HG03139 (cell line): ENCODE measurements around the gene SDS.

Source experiments
- ATAC-seq: cut with Tn5 transposase; IDR thresholded peaks from one replicate; pipeline ENCODE4 v1.9.1; 2021; ENCODE audit not compliant: unreplicated experiment

Gene SDS, protein sequence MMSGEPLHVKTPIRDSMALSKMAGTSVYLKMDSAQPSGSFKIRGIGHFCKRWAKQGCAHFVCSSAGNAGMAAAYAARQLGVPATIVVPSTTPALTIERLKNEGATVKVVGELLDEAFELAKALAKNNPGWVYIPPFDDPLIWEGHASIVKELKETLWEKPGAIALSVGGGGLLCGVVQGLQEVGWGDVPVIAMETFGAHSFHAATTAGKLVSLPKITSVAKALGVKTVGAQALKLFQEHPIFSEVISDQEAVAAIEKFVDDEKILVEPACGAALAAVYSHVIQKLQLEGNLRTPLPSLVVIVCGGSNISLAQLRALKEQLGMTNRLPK

DNA sequence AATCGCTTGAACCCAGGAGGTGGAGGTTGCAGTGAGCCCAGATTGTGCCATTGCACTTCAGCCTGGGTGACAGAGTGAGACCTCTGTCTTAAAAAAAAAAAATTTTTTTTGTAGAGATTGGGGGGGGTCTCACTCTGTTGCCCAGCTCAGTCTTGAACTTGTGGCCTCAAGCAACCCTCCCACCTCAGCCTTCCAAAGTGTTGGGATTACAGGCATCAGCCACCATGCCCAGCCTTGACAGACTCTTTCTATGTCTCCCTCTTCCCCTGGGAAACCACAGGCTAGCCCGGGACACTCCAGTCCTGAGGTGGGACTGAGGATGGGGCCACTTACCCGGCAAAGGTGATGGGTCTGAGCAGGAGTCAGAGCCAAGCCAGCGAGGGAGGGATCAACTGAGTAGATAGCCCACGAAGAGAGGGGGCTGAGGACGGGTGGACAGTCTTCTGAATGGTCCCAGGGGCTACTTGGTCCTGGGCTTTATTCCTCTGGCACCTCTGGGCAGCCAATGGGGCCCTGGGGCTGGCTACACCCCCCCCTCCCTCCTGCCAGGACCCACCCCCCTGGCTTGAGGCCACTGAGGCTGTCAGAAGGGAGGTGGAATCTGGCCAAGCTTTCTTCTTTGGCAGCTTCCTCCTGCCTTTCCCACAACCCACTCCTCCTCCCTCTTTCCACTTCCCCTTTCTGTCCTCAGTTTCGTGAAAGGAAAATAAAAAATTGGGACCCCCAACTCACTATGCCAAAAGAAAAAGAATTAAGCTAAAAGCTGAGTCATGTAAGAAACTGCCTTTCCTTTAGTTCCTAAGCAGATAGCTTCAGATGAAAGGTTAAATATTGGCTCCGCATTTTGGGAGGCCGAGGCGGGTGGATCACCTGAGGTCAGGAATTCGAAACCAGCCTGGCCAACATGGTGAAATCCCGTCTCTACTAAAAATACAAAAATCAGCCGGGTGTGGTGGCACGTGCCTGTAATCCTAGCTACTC lies at the start of gene SDS:
TSS of gene SDS (minus strand) at position 453 of the 981 bp plus-strand sequence. CDS start 4,179 bp downstream, outside the sequence.
- ATAC-seq = no peak

DNA sequence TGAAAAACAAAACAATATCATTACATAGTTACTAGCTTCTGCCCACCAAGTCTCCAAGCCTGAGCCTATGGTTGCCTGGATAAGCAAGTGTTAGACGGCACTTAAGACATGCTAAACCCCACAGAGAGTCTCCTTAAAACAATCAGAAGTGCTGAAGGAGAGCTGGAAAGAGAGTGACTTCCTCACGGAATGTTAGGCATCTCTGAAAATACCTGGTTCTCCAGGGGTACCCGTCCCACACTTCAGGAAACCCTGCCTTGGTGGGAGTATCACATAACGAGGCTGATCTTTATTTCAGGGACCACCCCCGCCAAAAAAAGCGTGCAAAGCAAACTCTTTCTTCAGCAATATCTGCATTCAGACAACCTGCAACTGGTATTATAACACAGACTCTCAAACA lies 49.6 kb upstream of the SDS start:
- ATAC-seq = no peak

DNA sequence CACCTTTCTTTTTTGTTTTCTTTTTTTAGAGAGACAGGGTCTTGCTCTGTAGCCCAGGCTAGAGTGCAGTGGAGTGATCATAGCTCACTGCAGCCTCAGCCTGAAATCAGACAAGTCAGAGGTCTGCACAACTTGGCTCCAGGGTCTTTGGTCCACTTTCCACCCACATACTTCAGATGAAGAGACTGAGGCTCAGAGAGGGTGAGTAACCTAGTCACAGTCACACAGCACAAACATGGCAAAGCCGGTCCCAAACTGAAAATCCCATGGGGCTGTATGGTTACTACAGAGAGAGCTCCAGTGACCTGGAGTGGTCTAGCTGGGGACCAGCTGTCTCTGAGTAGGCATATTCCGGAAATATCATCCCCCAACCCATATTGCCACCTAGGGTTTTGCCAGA lies 48.8 kb upstream of the SDS start:
- no peak for ATAC-seq

DNA sequence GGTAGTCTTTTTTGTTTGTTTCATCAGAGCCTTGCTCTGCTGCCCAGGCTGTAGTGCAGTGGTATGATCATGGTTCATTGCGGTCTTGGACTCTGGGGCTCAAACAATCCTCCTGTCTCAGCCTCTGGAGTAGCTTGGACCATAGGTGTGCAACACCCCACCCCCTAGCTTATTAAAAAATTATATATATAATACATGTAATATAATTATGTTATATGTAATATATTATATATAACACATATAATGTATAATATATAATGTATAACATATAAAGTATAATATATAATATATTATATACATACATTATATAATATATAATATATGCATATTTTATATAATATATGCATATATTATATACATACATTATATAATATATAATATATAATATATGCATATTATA lies 46.2 kb upstream of the SDS start:
- no peak for ATAC-seq

DNA sequence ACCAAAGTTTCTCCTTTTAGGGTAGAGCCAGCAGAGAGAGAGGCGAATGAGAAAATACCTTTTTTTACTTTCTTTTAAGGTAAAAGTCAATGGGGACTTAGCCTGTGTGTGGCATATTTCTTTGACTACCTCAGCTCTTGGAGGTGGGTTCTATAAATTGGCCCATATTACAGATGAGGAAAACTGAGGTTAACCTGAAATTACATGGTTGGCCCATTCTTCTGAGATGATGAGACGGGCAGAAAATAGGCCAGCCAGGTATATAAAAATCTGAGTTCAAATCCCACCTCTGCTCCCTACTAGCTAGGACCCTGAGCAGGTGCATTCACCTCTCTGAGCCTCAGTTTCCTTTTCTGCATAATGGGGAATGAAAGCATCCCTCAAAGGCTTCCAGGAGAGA lies 45.6 kb upstream of the SDS start:
- ATAC-seq = no peak

DNA sequence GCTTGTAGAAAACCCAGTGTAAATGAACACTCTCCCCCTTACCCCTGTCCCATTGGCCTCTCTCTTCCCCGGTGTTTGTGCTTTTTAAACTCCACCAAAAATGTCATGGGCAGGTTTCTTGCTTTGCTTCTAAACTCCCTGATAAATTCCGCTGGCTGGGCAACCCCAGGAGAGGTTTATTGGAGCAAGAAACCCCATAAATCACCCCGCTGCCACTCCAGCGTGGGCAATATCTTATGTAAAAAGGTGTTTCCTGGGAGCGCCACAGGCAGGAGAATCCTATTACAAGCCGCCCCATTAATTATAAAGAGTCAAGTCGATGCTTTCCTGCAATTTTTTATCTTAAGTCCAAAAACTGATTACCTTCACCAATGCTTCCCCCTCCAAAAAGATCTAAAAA lies 45.2 kb upstream of the SDS start:
- no peak for ATAC-seq

DNA sequence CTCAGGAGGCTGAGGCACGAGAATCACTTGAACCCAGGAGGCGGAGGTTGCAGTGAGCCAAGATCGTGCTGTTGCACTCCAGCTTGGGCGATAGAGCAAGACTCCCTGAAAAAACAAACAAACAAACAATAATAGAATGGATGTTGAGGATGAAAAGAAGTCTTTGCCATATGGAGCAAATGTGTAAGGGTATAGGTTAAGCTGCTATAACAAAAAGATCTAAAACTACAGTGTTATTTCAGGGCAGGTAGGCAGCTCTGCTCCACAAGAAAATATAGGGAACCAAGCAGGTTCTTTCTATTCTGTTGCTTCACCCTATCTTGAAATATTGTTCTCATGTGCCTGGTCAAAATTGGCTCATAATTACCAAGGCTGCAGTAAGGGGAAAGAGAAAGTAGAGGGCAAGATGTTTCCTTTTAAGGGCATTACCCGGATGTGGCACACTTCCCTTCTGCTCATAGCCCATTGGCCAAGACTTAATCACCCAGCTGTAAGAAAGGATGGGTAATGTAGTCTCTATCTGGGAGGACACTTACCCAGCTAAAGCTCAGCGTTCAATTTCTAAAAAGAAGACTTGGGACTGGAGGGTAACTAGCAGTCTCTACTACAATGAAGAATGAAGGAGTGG lies 42.0 kb upstream of the SDS start:
- ATAC-seq = no peak

DNA sequence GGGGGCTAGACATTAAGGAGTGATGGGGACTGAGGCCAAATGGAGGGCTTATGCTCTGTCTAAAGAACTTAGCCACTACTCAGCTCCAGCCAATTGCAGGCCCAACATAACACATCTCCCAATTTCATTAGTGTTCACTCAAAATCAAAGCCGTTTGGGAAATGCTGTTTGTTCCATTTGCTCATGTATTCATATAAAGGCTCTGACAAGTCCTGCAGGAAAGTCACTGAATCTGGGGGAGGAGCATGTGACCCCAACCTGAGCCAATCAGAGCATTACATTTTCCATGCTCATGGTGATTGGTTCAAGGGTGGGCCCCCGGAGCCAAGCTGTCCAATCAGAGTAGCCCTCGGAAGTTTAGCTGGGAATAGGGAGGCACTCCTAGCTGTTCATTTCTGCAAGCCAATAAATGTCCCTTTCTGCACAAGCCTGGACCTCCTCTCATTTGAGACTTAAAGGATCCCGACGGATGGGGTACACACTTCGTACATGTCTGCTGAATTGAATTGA lies 39.4 kb upstream of the SDS start:
- no peak for ATAC-seq

DNA sequence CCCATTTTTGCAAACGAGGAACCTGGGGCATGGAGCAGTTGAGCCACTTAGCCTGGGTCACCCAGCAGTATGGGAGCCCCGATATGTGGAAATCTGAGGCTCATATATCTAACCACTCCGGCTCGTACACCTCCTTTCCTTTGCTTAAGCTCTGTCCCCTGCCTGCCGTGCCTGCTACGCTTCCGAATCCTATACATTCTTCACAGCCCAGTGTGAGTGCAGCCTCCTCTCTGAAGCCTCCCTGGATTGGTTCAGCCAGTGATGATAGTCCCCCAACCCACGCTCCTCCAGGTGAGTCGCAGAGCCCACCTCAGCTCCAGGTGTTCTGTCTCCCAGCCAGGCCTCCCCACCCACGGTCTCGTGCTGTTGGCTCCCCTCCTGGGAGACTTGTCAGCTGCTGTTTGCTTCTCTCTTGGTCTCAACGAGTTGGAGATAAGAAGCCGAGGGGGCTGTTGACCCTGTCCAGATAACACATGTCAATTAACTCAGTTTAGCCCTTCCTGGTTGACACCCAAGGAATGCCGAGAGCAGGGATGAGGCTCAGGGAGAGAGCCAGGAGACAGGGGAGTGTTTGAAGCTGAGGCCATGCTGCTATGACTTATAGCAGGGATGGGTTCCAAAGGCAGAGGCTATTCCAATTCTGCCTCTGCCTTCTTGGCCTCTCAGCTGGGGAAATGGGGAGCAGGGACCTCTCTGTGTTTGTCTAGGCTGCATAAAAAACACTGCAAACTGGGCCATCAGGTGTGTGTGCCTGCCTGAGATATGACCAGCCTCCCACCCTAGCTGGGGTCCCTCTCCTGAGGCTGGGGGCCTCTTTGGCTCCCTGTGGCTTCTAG lies 37.5 kb upstream of the SDS start:
- no peak for ATAC-seq

DNA sequence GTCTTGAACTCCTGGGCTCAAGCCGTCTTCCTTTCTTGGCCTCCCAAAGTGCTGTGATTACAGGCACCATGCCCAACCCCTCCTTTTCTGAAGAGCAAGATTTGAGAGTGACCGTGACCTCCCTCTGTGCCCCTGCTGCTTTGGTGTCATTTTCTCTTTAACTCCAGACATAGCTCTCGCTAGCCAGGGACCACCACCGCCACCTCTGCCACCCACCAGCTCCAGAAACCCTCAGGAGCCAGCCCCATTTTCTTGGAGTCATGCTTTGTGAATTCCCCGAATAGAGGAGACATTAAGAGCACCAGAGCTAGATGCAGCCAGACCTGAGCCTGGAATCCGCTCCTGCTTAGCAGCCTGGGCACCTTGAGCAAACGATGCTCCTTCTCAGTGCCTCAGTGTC lies 36.6 kb upstream of the SDS start:
- ATAC-seq = no peak

DNA sequence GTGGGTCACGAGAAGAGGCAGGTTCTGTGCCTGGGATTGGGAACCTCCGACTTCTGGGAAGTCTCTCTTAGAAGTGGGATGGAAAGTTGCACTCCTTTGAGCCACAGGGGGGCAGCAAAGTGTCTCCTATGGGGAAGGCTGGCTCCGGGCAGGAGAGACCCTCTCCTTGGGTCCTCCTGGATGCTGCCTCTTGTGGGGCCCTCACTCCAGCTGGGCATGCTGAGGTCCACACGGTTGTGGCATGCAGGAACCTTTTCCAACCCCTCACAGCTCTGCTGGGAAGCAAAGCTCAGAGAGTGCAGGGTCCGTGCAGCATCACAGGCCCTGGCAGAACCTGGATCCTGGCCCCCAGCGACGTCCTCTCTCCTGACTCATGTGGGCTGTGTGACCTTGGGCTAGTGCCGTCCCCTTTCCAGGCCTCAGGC lies 35.9 kb upstream of the SDS start:
- ATAC-seq = no peak

DNA sequence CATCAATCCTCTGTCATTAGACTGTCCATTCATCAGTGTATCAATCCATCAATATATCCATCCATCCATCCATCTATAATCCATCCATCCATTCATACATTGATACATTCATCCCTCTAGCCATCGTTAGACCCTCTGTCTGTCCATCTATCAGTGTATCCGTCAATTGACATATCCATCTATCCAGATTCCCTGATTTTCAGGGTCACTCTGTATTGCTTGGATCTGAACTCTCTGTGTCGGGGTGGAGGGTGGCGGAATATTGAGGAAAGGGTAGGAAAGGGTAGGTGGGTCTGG lies 35.6 kb upstream of the SDS start:
- no peak for ATAC-seq

DNA sequence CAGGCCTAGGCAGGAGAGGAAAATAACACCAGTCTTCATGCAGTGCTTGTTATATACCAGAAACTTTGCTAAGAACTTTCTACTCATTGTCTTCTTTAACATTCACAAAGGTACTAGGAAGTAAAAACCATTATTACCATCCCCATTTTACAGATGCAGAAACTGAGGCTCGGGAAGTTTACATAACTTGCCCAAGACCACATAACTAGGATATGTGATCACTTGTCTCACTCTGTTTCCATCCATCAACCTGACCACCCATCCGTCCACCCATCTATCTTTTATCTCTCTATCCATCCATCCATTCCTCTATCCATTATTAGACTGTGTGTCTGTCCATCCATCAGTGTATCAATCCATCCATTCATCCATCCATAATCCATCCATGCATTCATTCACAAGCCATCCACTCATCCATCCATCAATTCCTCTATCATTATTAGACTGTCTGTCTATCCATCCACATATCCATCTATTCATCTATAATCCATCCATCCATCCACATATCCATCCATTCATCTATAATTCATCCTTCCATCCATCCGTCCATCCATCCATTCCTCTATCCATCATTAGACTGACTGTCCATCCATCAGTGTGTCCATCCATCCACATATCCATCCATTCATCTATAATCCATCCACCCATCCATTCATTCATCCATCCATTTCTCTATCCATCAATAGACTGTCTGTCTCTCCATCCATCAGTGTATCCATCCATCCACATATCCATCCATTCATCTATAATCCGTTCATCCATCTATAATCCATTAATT lies 35.0 kb upstream of the SDS start:
- ATAC-seq = no peak

DNA sequence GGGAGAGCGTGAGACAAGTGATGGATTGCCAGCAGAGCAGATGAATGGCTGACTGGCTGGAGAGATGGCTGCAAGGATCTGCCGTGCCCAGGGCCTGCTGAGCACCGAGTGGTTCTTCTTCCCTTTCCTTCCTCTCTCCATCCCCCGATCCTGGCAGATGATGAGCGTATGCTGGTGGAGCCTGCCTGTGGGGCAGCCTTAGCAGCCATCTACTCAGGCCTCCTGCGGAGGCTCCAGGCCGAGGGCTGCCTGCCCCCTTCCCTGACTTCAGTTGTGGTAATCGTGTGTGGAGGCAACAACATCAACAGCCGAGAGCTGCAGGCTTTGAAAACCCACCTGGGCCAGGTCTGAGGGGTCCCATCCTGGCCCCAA lies 34.0 kb upstream of the SDS start:
- ATAC-seq = no peak

DNA sequence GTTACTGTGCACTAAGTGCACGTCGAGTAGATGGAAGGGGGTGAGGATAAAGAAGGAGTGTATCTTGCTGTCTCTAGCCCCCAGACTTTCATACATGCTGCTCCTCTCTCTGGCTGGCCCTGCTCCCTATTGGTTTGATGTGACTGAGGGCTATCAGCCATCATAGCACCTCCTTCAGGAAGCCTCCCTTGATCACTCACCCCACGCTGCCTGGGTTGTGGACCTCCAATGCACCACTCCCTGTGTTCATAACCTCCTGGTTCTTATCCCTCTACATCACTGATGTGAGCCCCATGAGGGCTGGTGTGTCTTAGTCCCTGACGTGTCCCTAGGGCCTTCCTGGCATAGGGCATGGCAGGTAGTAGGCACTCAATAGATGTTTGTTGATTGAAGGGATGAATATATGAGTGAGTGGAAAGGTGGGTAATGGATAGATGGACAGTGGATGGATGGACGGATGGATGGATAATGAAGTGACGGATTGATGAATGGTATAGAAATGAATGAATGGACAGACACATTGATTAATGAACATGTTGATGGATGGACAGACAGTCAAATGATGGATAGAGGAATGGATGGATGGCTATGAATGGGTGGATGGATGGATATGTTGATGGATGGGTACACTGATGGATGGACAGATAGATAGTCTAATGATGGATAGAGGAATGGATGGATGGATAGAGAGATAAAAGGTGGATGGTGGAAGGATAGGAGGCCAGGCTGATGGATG lies 33.5 kb upstream of the SDS start:
- ATAC-seq = no peak

DNA sequence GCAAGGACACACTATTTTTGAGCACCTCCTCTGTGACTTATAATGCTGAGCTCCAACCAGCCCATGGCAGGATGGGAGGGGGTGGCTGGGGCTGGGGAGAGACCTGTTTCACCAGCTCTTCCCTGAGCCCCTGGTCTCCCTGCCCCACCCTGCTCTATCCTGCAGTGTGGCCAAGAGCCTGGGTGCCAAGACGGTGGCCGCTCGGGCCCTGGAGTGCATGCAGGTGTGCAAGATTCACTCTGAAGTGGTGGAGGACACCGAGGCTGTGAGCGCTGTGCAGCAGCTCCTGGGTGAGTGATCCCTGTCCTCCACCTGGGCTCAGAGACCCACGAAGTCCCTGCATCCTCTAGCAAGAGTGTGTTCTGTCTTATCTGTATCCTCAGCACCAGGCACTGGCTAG lies 32.9 kb upstream of the SDS start:
- ATAC-seq = no peak

DNA sequence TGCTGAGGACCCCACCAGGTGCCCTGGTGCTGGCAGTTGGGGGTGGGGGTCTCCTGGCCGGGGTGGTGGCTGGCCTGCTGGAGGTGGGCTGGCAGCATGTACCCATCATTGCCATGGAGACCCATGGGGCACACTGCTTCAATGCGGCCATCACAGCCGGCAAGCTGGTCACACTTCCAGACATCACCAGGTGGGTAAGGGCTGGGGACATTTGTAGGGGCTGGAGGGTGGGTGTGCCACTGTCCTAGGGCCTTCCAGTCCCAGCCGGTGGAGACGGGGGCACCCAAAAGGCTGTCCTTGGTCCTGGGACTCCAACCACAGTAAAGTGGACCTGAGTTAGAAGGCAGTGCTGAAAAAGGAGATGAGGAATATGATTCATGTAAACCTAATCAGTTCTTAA lies 31.7 kb upstream of the SDS start:
- no peak for ATAC-seq

DNA sequence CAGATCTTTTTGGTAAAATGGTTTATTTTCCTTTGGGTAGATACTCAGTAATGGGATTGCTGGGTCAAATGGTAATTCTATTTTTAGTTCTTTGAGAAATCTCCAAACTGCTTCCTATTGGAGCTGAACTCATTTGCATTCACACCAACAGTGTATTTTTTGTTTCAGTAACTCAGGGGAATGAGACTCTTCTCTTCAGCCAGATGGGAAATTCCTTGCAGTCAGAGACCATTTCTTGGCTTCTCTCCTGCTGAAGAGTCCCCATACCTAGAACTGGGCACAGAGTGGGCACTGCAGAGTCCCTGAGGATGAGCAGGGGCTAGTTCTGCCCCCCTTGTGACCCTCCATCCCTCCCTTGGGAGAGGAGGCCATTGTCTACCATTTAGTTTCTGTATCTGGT lies 29.3 kb upstream of the SDS start:
- ATAC-seq = no peak

DNA sequence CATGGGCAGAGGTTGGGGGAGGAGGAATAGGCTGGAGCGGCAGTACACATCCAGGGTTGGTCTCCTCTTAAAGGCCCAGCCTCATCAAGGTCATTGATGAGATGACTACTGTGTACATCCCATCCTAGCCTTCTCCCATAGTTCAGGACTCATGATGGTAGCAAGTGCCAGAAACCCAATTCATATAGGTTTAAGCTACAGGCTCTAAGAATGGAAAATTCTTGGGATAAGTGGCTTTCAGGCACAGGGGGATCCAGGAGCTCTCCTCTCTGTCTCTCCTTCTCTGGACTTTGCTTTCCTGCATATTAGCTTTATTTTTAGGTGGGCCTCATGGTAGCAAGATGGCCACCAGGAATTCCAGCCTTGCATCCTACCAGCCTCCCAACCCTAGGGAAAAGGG lies 24.8 kb upstream of the SDS start:
- no peak for ATAC-seq
